Prostate gland (tissue), 2 donors: ENCODE data around the gene CFDP1.

Experiments used
- CTCF ChIP-seq, 4 experiments: fragments of 200-600 bp in 2 of 4; fragments of 450-650 bp in 2 of 4; sonication (generic) in 2 of 4; IDR thresholded peaks; 1 replicate in 3 of 4; 2 replicates in 1 of 4; pipeline ENCODE4 v1.5.1; 2016 to 2019; ENCODE audit warnings: antibody characterized with exemption in 4 of 4, mild to moderate bottlenecking in 2 of 4, moderate library complexity in 2 of 4
- POLR2AphosphoS5 ChIP-seq: sonication (generic); formaldehyde crosslinking; IDR thresholded peaks from one replicate; pipeline ENCODE4 v1.6.1; 2017; ENCODE audit warnings: antibody characterized with exemption

DNA sequence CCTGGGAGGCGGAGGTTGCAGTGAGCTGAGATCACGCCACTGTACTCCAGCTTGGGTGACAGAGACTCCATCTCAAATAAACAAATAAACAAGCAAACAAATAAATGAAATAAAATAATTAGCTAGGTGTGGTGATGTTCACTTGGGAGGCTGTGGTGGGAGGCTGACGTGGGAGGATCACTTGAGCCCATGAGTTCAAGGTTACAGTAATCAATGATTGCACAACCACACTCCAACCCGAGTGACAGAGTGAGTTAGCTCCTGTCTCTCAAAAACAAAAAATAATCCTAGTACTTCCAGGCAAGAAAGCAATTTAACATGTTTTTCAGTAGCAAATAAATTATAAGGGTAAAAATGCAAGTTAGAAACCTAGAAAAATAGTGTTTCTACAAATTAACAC, 26.4 kb downstream of the CFDP1 start:
- TF ChIP-seq CTCF (IDR thresholded peaks at IDR 0.05), result no peak
- TF ChIP-seq POLR2AphosphoS5, result no peak
